Measurements from ENCODE around the gene METTL13.

METTL13 gene

GRCh38 chr1:171805395-171806115 is 24.1 kb downstream of the METTL13 start:
- DNase-seq, result no peak

- DNase-seq, result no peak
Observed at GRCh38 chr1:171807556-171807955, 26.1 kb downstream of the METTL13 start.

- DNase-seq, result no peak
Observed at GRCh38 chr1:171809834-171810233, 28.4 kb downstream of the METTL13 start.

- no peak for DNase-seq
Observed at GRCh38 chr1:171811672-171812071, 30.2 kb downstream of the METTL13 start.

- DNase-seq, result no peak
Observed at GRCh38 chr1:171814692-171815091, 33.2 kb downstream of the METTL13 start.

- DNase-seq, result no peak
Observed at GRCh38 chr1:171816300-171816901, 34.9 kb downstream of the METTL13 start.

- peak in 1 of 2 experiments; percentile 26 for DNase-seq
Observed at GRCh38 chr1:171817511-171818265, 36.2 kb downstream of the METTL13 start.

GRCh38 chr1:171819946-171820345 is 38.5 kb downstream of the METTL13 start:
- DNase-seq, result no peak

- no peak for DNase-seq
Observed at GRCh38 chr1:171826973-171827372, 45.5 kb downstream of the METTL13 start.

- no peak for DNase-seq
Observed at GRCh38 chr1:171828794-171829193, 47.3 kb downstream of the METTL13 start.

GRCh38 chr1:171833091-171833825 is 51.8 kb downstream of the METTL13 start:
- DNase-seq, result no peak

GRCh38 chr1:171834821-171835220 is 53.4 kb downstream of the METTL13 start:
- no peak for DNase-seq

- no peak for DNase-seq
Observed at GRCh38 chr1:171835891-171836290, 54.4 kb downstream of the METTL13 start.

- peak in 1 of 2 experiments; percentile 43 for DNase-seq
Observed at GRCh38 chr1:171841050-171841910, 59.8 kb downstream of the METTL13 start, which contains the start of gene DNM3. DNM3 (plus strand) TSS chr1:171841498; CDS start chr1:171841657, 159 bp downstream.

GRCh38 chr1:171841931-171842761 is 60.7 kb downstream of the METTL13 start:
- no peak for DNase-seq

GRCh38 chr1:171844381-171844780 is 62.9 kb downstream of the METTL13 start:
- no peak for DNase-seq

- no peak for DNase-seq
Observed at GRCh38 chr1:171845998-171846397, 64.5 kb downstream of the METTL13 start.
